Activated B cell treated with CpG ODN at 0.5 μM for 24 hours (primary cell): ENCODE measurements around the gene ZNF554. TPM values are rescaled to one million over a fixed set of nuclear protein-coding genes. Genes with fewer than 3 reads are reported as not detected.

ENCODE experiments used
- ATAC-seq: fragments of 200-7000 bp; cut with Tn5 transposase; one replicate; pipeline ENCODE4 v1.10.0; 2021; ENCODE audit warnings: low read depth, mild to moderate bottlenecking, moderate library complexity
- CTCF ChIA-PET: fragments of 350-600 bp; sonication (Branson Sonifier 250); formaldehyde crosslinking; loops from one replicate; lab custom pipeline; 2021; ENCODE audit warnings: antibody characterized with exemption; lab: Charles Lee
- POLR2A ChIA-PET: fragments of 350-600 bp; sonication (Branson Sonifier 250); formaldehyde crosslinking; loops from one replicate; lab custom pipeline; 2021; ENCODE audit warnings: antibody characterized with exemption; lab: Charles Lee
- DNase-seq: peaks from one replicate; pipeline ENCODE4 v3.0.0; 2022
- H3K27ac Mint-ChIP-seq: one replicate; pipeline ENCODE4 v1.8.0; 2020; ENCODE audit warnings: mixed read lengths
- H3K27me3 Mint-ChIP-seq: one replicate; pipeline ENCODE4 v1.8.0; 2021; ENCODE audit warnings: mixed read lengths
- H3K36me3 Mint-ChIP-seq: one replicate; pipeline ENCODE4 v1.8.0; 2021; ENCODE audit warnings: low read depth, mixed read lengths
- H3K4me1 Mint-ChIP-seq: one replicate; pipeline ENCODE4 v1.8.0; 2021; ENCODE audit warnings: mixed read lengths
- H3K4me3 Mint-ChIP-seq: one replicate; pipeline ENCODE4 v1.8.0; 2020; ENCODE audit warnings: mild to moderate bottlenecking, mixed read lengths
- H3K9me3 Mint-ChIP-seq: one replicate; pipeline ENCODE4 v1.8.0; 2020; ENCODE audit warnings: mixed read lengths
- CTCF ChIP-seq: fragments of 200-600 bp; IDR thresholded peaks from one replicate; pipeline ENCODE4 v1.8.0; 2022; ENCODE audit warnings: antibody characterized with exemption, mild to moderate bottlenecking
- intact Hi-C: fragments of 100-400 bp; cut with micrococcal nuclease; formaldehyde crosslinking; loops from one replicate; pipeline ENCODE4 v1.15.1; 2024
- total RNA-seq: library from RNA; stranded (reverse); gene quantifications from 2 replicates; pipeline ENCODE4 v1.2.3, GENCODE V29; 2022

Gene ZNF554
- total RNA-seq, 1 donor from 2014 or later: 3.1 TPM

- no peak for TF ChIP-seq CTCF
- Mint-ChIP-seq H3K9me3 (no peaks in the 10 kb centered on the region), H3K4me1 (no peaks in the 10 kb centered on the region), H3K27me3 (no peaks in the 10 kb centered on the region), H3K4me3 (no peak overlapping the region), H3K36me3 (peaks cover 74% of the 10 kb centered on the region), H3K27ac (no peak overlapping the region)
- ATAC-seq (no peak), DNase-seq (no peak)
- CTCF ChIA-PET: no interaction called here
- intact Hi-C loops: no loop called here
- POLR2A ChIA-PET: no interaction called here
Measured at GRCh38 chr19:2798733-2799132, 20.9 kb upstream of the ZNF554 start.

- no peak for TF ChIP-seq CTCF
- DNase-seq (no peak), ATAC-seq (no peak)
- no peaks in the 10 kb centered on the region for H3K4me1 Mint-ChIP-seq
- CTCF ChIA-PET: no interaction called here
- H3K9me3 Mint-ChIP-seq: no peaks in the 10 kb centered on the region
- intact Hi-C loops: no loop called here
- no peak overlapping the region for H3K27ac Mint-ChIP-seq
- H3K36me3 Mint-ChIP-seq: peaks cover 75% of the 10 kb centered on the region
- POLR2A ChIA-PET: no interaction called here
- H3K27me3 Mint-ChIP-seq: no peaks in the 10 kb centered on the region
- H3K4me3 Mint-ChIP-seq: no peak overlapping the region
Measured at GRCh38 chr19:2799273-2800020, 20.2 kb upstream of the ZNF554 start.

GRCh38 chr19:2800506-2800905, 19.2 kb upstream of the ZNF554 start:
- no peaks in the 10 kb centered on the region for H3K9me3 Mint-ChIP-seq
- intact Hi-C loops: no loop called here
- no peak for TF ChIP-seq CTCF
- ATAC-seq (no peak), DNase-seq (no peak)
- CTCF ChIA-PET: no interaction called here
- H3K36me3 Mint-ChIP-seq: peaks cover 75% of the 10 kb centered on the region
- no peaks in the 10 kb centered on the region for H3K4me1 Mint-ChIP-seq
- POLR2A ChIA-PET: no interaction called here
- no peak overlapping the region for H3K27ac Mint-ChIP-seq
- H3K4me3 Mint-ChIP-seq: no peak overlapping the region
- no peaks in the 10 kb centered on the region for H3K27me3 Mint-ChIP-seq

GRCh38 chr19:2802826-2803225, 16.8 kb upstream of the ZNF554 start:
- Mint-ChIP-seq H3K4me3 (no peak overlapping the region), H3K9me3 (no peaks in the 10 kb centered on the region), H3K36me3 (peaks cover 66% of the 10 kb centered on the region), H3K27me3 (no peaks in the 10 kb centered on the region), H3K4me1 (no peaks in the 10 kb centered on the region), H3K27ac (no peak overlapping the region)
- CTCF ChIA-PET: no interaction called here
- no peak for TF ChIP-seq CTCF
- DNase-seq: no peak
- POLR2A ChIA-PET: interaction anchor here (0.6 kb wide), 1 partner anchor 826 kb away, joined by 3 read pairs; no protein-coding TSS in a partner anchor
- ATAC-seq: no peak
- intact Hi-C loops: no loop called here

- ChIA-PET CTCF (no interaction called here), POLR2A (interaction anchor here (0.6 kb wide), 1 partner anchor 825 kb away, joined by 3 read pairs; no protein-coding TSS in a partner anchor)
- no peak for DNase-seq
- intact Hi-C loops: no loop called here
- Mint-ChIP-seq H3K9me3 (no peaks in the 10 kb centered on the region), H3K4me3 (no peak overlapping the region), H3K27me3 (no peaks in the 10 kb centered on the region), H3K4me1 (no peaks in the 10 kb centered on the region), H3K27ac (no peak overlapping the region), H3K36me3 (peaks cover 66% of the 10 kb centered on the region)
- no peak for TF ChIP-seq CTCF
- no peak for ATAC-seq
Measured at GRCh38 chr19:2803486-2804155, 16.0 kb upstream of the ZNF554 start.
